Activated T-helper 1 cell treated with anti-CD3 and anti-CD28 coated beads, Interleukin-2, amount 50 U/mL, for 16 hours (primary cell): Measurements from ENCODE around the gene CD52.
"Not testable (repeated sequence)": the region's sequence is repeated elsewhere in the genome, so short reads cannot be mapped to it uniquely, and the experiment has no call there.

Source experiments
- DNase-seq, 2 donors: peaks; one replicate each; pipeline ENCODE4 v3.0.0-alpha.2; 2020; ENCODE audit warnings: low read depth in 1 of 2, low spot score in 1 of 2

Gene CD52

DNA sequence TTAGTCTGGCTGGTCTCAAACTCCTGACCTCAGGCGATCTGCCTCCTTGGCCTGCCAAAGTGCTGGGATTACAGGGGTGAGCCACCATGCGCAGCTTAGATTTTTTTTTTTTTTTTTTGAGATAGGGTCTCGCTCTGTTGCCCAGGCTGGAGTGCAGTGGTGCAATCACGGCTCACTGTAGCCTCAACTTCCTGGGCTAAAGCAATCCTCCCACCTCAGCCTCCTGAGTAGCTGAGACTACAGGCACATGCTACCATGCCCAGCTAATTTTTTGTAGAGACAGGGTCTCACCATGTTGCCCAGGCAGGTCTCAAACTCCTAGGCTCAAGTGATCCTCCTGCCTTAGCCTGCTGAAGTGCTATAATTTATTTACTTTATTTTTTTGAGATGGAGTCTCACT is 11.6 kb downstream of the CD52 start:
- not testable (repeated sequence) for DNase-seq

DNA sequence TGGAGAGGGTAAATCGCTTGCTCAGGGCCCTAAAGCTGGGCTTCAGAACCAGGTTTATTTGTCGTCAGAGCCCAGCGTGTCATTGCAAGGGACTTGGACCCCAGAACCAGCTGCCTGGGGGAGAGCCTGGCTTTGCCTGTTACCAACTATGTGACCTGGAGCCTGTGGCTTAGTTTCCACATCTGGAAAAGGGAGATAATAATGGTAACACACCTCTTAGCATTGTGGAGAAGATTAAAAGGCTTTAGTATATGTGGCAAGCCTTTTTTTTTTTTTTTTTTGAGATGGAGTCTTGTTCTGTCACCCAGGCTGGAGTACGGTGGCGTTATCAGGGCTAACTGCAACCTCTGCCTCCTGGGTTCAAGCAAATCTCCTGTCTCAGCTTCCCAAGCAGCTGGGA is 12.5 kb downstream of the CD52 start:
- DNase-seq = no peak

GRCh38 chr1:26333312-26333711 is 15.6 kb downstream of the CD52 start:
- DNase-seq = not testable (repeated sequence)

- DNase-seq = no peak
Observed at GRCh38 chr1:26335774-26336476, 18.2 kb downstream of the CD52 start.

GRCh38 chr1:26336477-26337205 is 18.9 kb downstream of the CD52 start:
- peak; percentile 79 to 81 for DNase-seq

GRCh38 chr1:26337206-26337535 is 19.4 kb downstream of the CD52 start:
- DNase-seq = no peak

DNA sequence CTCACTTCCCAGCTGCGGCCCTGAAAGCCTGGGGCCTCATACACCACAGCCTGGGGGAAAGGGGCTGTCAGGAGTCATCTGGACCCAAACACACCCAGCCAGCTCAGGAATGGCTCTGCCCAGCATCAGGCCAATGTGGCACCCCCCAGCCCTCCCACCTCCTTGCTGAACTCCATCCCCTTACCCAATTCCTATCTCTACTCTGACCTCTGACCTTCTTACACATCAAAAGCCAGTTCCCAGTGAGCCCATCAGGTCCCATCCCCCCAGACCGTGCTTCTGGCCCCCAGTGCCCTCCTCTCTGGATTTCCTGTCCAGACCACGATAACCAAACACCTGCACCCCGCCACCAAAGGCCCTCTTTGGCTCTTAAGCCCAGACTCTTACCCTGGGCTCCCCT is 19.9 kb downstream of the CD52 start:
- no peak for DNase-seq

DNA sequence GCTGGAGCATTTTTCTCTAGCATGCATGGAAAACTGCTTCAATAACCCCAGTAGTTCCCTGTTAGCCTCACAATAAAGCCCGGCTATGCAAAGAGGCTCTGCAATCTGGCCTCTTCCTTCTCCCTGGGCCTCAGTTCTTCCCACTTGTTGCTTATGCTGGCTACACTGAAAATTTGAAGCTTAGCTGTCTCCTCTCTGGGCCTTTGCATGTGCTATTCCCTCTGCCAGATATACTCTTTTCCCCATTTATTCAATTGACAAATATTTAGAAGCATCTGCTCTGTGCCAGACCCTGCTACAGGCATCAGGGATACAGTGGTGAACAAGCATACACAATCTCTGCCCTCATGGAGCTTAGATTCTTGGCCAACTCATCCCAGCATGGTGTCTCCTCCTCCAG is 20.9 kb downstream of the CD52 start:
- DNase-seq = no peak

- no peak for DNase-seq
Observed at GRCh38 chr1:26340047-26340481, 22.3 kb downstream of the CD52 start.

DNA sequence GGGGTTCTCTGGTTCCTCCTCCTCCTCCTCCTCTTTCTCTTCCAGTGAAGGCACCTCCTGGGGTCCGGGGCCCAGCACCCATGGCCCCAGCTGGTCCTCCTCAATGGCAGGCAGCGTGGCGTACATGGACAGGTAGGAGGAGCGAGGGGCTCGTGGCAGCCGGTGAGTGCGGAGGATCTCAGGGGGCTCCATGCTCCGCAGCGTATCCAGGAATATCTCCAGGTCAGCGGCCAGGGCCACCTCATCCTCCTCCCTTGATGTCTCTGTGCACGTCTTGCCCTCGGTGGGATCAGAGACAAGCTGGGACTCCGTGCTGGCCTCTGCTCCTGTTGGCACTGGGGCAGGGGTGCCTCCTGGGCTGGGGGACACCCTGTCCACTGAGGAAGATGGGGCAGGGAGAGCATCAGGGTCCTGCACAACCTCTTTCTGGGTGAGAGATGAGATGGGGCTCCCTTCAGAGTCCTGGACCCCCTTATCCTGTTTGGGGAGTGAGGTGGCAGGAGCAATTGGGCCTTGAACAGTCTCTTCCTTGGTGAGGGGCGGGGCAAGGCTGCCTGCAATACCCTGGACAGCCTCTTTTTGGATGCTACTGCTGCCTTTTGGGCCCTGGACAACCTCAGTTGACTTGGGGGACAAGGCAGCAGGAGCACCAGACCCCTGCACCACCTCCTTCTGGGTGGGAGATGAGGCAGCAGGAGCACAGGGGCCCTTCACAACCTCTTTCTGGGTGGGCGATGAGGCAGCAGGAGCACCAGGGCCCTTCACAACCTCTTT is 26.6 kb downstream of the CD52 start:
- DNase-seq = no peak

- no peak for DNase-seq
Observed at GRCh38 chr1:26345718-26346117, 28.0 kb downstream of the CD52 start.

GRCh38 chr1:26346274-26347033 is 28.7 kb downstream of the CD52 start:
- DNase-seq = no peak

GRCh38 chr1:26349188-26349876 is 31.6 kb downstream of the CD52 start:
- no peak for DNase-seq

- no peak for DNase-seq
Observed at GRCh38 chr1:26349877-26350244, 32.1 kb downstream of the CD52 start.

- DNase-seq = no peak
Observed at GRCh38 chr1:26350343-26350700, 32.6 kb downstream of the CD52 start.

GRCh38 chr1:26350701-26351589 is 33.2 kb downstream of the CD52 start:
- no peak for DNase-seq

DNA sequence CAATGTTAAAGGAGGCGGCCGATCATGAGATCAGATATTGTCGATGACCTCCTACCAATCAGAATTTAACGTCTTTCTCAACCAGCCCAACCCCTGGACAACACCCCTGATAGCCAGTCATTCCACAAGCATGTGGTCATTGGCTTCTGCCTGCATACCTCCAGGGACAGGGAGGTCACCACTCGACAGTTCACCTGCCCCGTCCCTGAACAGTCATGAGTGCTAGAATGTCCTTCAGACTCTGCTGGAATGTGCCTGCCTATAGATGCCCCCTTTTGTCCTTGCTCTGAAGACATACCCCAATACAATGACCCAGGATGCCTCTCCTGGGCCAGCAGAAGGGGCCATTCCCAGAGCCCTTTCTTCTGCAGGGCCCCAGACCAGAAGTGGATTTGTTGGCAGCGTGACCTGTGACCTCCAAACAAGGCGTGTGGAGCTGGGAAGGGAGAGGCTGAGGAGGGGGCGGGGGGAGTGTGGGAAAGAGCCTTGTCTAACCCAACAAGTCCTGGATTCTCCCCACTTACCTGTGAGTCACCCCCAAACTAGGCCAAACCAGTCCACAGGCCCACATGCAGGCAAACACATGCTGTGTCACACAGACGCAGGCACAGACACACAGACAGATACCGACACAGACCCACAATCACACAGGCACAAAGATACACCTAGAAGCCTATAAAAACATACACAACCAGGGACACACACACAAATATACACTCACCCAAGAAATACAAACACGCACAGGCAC is 34.0 kb downstream of the CD52 start:
- DNase-seq = no peak

DNA sequence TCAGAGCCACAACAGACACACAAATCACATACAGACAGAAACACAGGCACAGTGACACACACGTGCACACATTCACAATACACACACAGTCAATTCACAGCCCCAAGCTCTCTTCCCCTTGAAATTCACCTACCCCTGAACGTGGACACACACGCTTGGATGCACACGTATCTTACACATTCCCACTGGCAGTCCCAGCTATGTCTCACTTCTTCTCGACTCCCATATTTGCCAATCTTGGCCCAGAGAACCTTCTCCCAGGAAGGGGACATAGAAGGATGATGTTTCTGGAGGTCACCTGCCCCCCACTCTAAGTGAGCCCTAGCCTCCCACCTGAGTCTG is 34.6 kb downstream of the CD52 start:
- no peak for DNase-seq

DNA sequence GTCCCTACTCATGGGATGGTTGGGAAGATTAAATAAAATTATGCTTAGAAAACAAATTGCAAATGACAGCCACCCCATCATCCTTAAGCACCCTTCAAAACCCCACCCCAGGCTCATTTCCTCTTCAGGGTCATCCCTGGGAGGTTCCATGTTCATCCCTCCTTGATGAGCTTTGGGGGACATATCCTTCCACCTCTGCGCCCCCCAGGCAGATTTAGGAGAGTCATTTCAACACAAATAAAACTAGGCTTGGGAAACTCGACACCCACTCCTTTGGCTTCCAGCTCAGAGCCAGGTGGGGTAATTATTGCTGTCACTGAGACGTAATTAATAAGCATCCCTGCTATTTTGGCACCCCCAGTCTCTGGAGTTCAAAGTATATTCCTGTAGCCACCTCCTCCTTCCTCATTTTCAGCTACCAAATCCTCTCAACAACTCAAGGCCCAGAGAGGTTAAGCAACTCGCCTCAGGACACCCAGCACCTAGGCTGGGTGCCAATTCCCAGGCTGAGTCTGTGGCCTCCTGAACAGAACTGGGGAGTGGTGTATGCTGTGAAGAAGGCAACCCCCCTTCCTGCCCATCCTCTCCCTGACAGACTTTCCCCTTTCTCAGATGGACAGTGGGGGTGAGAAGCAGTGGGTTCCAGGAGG is 35.6 kb downstream of the CD52 start:
- DNase-seq = no peak
